Jurkat, Clone E6-1 (cell line): ENCODE data around the gene SNRPA.
A peak's percentile ranks its signal among the peaks of the same experiment; 100 is the strongest.

Experiments
- DNase-seq: peaks from one replicate; pipeline ENCODE4 v3.0.0-alpha.2; 2011; ENCODE audit warnings: low read depth, low spot score
- H3K4me3 ChIP-seq: 2 replicates; pipeline ENCODE4 v1.5.1; 2011; ENCODE audit warnings: mild to moderate bottlenecking, low read length, control low read depth, moderate library complexity

The SNRPA gene

GRCh38 chr19:40797166-40797962 lies 46.4 kb downstream of the SNRPA start:
- DNase-seq = no peak
- no peak overlapping the region for H3K4me3 ChIP-seq

DNA sequence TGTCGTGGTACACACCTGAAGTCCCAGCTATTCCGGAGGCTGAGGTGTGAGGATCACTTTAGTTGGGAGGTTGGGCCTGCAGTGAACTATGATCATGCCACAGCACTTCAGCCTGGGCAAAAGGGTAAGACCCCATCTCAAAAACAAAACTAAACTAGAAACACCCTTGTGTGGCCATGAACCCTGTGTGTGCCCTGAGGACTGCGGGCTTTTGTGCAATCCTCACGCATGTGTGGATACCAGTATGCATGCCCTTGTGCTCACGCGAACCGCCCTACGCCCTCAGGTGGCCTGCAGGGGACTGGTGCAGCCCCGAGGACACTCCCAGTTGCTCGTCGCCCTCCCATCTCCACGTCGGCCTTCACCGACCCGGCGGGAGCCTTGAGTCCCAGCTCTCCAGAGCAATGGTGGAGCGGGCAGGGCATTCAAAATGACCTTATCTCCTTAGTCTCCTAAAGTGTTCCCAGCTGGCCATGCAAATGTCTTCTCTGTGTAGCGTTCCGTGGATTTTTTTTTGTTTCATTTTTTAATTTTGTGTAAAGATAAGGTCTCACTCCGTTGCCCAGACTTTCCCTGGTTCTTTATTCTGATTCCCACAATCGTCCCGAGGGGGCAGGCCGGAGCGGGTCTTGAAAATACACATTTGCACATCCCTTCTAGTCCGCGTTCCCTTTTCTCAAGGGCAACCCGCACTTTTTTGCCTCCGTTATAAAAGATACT lies 47.1 kb downstream of the SNRPA start:
- peak overlapping the region; percentile 74 for H3K4me3 ChIP-seq
- peak; percentile 38 for DNase-seq

GRCh38 chr19:40798683-40799557 lies 47.9 kb downstream of the SNRPA start, which contains the start of gene EGLN2:
Gene EGLN2 (plus strand): TSS chr19:40799191. CDS start chr19:40800573, 1,382 bp downstream.
- H3K4me3 ChIP-seq = peak within 1 kb of the TSS; percentile 83
- DNase-seq = peak; percentile 99

- no peak for DNase-seq
- H3K4me3 ChIP-seq = peak overlapping the region; percentile 83
Observed at GRCh38 chr19:40799558-40800338, 48.7 kb downstream of the SNRPA start.

GRCh38 chr19:40800339-40800996 lies 49.5 kb downstream of the SNRPA start:
- no peak for DNase-seq
- H3K4me3 ChIP-seq = peak overlapping the region; percentile 83

GRCh38 chr19:40800997-40801377 lies 50.0 kb downstream of the SNRPA start:
- H3K4me3 ChIP-seq = no peak overlapping the region
- no peak for DNase-seq

DNA sequence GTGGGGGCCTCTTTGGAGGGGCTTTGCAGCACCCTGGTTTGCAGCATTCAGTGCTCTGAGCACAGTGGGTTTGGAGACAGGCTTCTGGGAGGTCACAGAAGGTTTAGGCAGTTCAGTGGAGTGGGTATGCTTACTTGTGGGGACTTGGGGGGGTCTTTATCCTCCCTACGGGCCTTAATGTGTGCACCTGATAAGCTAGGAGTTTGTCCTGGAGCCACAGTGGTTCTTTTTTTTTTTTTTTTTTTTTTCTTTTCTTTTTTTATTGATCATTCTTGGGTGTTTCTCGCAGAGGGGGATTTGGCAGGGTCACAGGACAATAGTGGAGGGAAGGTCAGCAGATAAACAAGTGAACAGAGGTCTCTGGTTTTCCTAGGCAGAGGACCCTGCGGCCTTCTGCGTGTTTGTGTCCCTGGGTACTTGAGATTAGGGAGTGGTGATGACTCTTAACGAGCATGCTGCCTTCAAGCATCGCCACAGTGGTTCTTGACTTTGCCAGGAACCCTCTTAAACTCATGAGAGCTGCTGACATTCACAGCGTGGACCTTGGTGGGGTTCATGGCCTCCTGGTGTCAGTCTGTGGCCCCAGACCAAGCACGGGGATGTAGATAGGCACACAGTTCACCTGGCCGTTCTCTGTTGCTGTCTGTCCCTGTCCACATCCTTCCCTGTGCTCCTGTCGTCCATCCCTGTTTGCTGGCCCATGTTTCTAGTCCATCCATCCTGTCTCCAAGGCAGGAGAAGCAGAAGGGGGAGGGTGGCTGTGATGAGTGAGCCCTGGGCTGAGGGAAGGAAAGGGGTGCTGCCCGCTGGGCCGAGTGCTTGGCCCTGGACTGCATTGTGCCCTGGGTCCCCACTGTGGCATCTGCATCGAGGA lies 50.7 kb downstream of the SNRPA start:
- H3K4me3 ChIP-seq = no peak overlapping the region
- DNase-seq = no peak

- no peak overlapping the region for H3K4me3 ChIP-seq
Observed at GRCh38 chr19:40802300-40803169, 51.5 kb downstream of the SNRPA start.

GRCh38 chr19:40803170-40803856 lies 52.3 kb downstream of the SNRPA start:
- DNase-seq = no peak
- no peak overlapping the region for H3K4me3 ChIP-seq

More at GRCh38 chr19:40802300-40803169, 51.5 kb downstream of the SNRPA start:
- no peak for DNase-seq

- peak; percentile 36 for DNase-seq
- H3K4me3 ChIP-seq = no peak overlapping the region
Observed at GRCh38 chr19:40803857-40804782, 53.1 kb downstream of the SNRPA start.

DNA sequence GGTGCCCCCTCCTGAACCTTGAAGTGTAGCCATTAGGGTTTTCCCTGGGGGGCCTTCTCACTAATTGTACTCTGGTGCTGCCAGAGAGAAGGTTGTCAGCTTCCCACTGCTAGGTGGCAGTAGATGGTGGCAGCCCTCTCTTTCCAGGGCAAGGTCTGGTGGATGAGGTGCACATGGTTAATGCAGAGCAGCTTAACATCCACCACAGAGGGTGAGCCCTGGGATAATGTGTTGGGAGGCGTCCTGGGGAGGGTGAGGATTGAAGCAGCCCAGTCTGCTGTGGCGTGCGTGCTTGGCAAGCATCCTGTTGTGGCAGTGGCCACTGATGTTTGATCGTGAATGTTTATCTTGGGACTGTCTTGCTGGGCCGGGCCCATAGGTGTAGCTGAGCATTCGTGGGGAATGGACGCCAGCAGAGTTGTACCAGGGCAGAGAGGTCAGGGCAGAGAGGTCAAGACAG lies 53.8 kb downstream of the SNRPA start:
- DNase-seq = no peak
- H3K4me3 ChIP-seq = no peak overlapping the region

DNA sequence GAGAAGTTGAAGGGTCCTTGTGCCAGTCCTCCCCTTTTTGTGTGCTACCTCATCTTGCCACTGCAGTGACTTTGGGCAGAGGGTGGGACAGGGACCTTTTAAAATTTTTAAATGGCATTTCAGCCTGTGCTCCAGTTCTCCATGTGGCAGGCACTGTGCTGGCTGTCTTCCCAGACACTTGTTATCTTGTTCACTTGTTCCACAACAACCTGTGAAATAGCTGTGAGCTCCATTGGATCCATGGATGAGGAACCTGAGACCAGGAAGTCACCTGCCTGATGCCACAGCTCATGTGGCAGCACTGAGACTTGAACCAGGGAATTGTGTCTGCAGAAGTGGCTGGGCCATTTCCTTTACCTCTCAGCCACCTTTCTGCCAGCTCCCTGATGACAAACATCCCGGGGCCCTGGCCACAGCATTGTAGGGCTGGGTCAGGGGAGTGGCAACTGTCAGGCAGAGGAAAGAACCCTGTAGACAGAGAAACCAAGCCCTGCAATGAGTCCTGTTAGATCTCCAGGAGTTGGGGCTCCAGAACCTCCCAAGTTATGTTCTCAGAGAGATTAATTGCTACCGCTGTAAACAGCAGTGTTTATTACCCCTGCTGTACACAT lies 54.4 kb downstream of the SNRPA start:
- DNase-seq = no peak
- no peak overlapping the region for H3K4me3 ChIP-seq

DNA sequence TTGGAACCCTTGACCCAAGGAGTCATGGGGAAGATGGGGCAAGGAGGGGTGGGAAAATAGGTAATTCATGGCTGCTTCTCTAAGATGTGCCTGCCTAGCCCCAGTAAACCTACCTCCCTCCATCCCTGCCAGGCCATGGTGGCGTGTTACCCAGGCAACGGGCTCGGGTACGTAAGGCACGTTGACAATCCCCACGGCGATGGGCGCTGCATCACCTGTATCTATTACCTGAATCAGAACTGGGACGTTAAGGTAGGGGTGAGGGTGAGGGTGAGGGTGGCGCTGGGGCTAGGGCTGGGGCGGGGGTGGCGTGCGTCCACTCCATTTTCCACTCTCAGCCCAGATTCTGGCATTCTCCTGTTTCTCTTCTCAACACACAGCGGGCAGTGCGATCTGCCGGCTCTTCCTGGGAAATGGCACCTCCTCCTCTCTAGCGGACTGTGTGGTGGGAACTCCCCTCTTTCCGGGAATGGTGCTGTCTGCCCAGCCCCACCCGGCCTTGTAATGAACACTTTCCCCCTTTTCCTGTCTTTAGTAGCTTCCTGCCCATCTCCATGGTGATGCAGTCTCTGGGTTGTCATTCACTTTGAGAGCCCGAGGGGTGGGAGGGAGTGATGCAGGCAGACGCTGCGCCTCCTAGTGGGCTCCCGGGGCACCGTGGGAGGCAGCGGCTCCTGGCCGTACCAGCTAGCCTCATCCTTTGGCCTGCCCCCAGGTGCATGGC lies 55.6 kb downstream of the SNRPA start:
- H3K4me3 ChIP-seq = no peak overlapping the region
- DNase-seq = peak; percentile 88
